GM18517 (cell line): ENCODE data around the gene GLCCI1.

Experiments used
- ATAC-seq: cut with Tn5 transposase; IDR thresholded peaks from one replicate; pipeline ENCODE4 v1.9.1; 2021; ENCODE audit warnings: mild to moderate bottlenecking, moderate library complexity; ENCODE audit not compliant: unreplicated experiment

The GLCCI1 gene

GRCh38 chr7:7968544-7969305 is at the start of gene GLCCI1:
Gene GLCCI1 (plus strand): TSS chr7:7968796. CDS start chr7:7969351, 555 bp downstream.
- ATAC-seq: peak; percentile 82

GRCh38 chr7:7919449-7919945 is 49.1 kb upstream of the GLCCI1 start:
- no peak for ATAC-seq

GRCh38 chr7:7920056-7920455 is 48.5 kb upstream of the GLCCI1 start:
- no peak for ATAC-seq

- peak; percentile 94 for ATAC-seq
Observed at GRCh38 chr7:7920481-7920880, 48.1 kb upstream of the GLCCI1 start.

DNA sequence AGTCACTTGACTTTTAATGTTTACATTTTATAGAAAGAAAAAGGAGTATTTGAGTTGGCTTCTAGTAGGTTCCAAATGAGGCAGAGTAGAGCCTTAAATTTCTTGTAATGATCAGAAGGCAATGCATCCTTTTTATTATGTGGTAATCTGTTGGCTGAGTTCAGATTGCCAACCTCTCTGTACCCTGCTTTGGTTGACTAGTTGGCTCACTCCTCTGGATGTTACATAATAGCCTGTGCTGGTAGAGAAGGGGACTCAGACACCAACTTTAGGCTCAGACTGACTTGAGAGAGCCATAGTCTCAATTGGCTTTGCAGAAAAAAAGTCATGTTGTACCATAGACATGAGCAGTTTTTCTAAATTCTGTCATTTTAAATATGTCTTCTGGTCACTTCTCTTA is 46.8 kb upstream of the GLCCI1 start:
- ATAC-seq: no peak

GRCh38 chr7:7922684-7923385 is 45.8 kb upstream of the GLCCI1 start:
- no peak for ATAC-seq

- no peak for ATAC-seq
Observed at GRCh38 chr7:7923818-7924217, 44.8 kb upstream of the GLCCI1 start.

- ATAC-seq: no peak
Observed at GRCh38 chr7:7924303-7924702, 44.3 kb upstream of the GLCCI1 start.

- no peak for ATAC-seq
Observed at GRCh38 chr7:7931626-7932025, 37.0 kb upstream of the GLCCI1 start.

GRCh38 chr7:7932553-7932952 is 36.0 kb upstream of the GLCCI1 start:
- ATAC-seq: no peak

- no peak for ATAC-seq
Observed at GRCh38 chr7:7933915-7934526, 34.6 kb upstream of the GLCCI1 start.

DNA sequence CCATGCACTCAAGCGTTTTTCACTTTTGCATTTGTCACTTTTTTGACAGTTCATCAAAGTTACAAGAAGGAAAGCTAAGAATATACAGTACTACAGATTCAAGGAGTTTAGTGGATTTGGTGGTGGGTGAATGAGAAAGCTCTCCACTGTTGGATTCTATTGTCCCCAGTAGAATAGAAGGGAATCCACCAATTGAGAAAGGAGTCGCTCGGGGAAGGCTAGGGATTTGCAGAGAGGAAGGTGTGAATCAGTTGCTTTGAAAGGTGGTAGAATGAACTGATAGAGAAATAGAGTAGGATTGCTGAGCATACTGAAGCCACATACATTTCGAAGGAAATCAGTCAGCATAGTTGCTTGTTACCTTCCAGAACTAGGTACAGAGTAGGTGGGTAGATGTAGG is 33.7 kb upstream of the GLCCI1 start:
- no peak for ATAC-seq

GRCh38 chr7:7938471-7938870 is 30.1 kb upstream of the GLCCI1 start:
- no peak for ATAC-seq

GRCh38 chr7:7943951-7944350 is 24.6 kb upstream of the GLCCI1 start:
- ATAC-seq: no peak

DNA sequence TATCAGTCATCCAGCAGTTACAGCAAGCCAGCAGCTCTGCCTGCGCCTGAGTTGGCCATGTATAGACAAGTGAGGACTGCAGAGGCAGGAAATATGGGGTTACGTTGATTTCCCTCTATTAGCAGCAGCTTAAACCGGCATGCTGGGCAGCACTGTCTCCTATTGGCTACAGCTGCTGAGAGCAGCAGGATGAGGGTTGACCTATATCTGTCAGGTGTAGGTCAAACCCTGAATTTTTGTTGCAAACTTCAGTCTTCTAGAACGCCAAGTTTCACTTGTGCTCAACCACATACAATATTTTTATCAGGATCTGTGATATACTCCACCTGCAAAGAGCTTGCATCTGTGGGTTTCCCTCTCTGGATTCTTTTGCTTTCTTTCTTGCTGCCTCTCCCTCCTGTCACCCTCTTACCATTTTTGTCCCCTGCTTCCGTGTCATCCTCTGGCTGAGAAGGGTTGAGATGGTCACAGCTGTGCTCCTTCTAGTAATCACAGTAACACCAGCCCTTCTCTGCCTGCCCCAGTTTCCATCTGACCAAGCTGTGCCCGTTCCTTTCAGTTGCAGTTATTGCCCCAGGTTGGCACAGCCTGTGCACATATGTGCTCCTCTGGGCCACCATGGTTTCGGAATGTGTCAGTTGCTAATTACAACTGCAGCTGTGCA is 23.8 kb upstream of the GLCCI1 start:
- ATAC-seq: peak; percentile 96

GRCh38 chr7:7946486-7946885 is 22.1 kb upstream of the GLCCI1 start:
- ATAC-seq: no peak

DNA sequence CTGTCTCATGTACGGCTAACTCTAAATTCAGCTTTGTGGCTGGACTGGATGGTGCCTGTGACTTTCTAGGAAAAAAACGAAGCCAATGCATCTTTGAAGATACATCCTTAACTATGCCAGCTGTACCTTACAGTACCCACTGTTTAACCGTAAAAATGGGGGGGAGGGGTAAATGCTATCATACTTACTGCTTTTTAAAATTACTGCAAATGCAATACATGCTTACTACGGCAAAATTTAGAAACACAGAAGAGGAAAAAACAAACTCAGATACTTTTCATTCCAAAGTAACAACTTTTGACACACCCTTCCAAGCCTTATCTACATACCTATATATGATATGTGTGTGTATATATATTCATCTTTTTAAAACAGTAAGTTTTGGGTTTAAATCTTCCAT is 20.4 kb upstream of the GLCCI1 start:
- ATAC-seq: no peak

- ATAC-seq: no peak
Observed at GRCh38 chr7:7953806-7954205, 14.8 kb upstream of the GLCCI1 start.

DNA sequence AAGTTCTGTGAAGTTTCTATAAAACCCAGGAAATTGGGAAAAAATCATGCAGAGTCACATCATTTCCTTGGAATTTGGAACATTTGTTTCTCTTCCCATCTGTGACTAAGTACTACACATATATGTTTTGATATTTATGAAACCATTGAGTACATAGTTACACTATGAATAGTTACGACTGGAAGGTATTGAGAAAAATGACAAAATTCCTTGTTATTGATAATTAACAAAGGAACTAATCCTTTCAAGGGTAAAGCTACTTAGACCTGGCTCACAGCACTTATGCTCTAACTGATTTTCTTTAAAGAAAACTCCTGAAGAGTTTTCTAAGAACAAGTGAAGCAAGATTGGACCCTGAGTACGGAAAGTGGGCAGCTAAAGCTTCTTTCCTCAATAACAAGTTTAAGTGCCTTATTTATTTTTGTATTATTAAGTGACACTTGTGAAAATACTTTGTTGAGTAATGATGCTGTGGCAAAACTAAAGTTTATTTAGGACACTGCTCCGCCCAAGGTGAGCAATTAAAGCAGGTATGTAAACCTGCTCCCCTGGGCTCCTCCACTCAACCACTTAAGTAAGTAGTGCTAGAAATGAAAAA is 12.0 kb upstream of the GLCCI1 start:
- ATAC-seq: no peak

DNA sequence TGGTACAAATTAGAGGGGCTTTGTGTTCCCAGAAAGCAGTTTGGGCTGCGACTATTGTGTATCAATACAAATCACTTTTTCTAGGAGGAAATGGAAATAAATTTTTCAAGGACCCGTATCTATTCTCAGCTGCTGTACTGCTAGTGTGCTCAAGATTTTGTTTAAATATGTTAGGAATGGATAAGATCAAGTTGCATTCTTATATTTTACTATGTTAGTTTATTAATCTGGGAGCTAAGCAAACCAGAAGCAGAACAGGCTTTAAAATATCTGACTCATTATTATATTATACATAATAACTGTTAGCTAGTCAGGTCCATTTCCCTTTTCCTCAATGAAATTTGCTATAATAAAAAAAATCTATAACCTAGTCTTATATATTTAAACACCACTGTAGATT is 11.1 kb upstream of the GLCCI1 start:
- no peak for ATAC-seq
